ENCODE data around the gene INPP5A. TPM values are rescaled to one million over a fixed set of nuclear protein-coding genes. Genes with fewer than 3 reads are reported as not detected.

INPP5A gene
- total RNA-seq, 2 experiments from 2014 or later = 9.9 TPM

GRCh38 chr10:132616996-132617736 lies 79.6 kb downstream of the INPP5A start:
- POLR2A ChIA-PET = no interaction called here
- peaks cover 4% of the 10 kb centered on the region for H3K27me3 Mint-ChIP-seq (ENCODE audit: low read depth)
- DNase-seq (no peak), ATAC-seq (no peak)
- H3K9me3 Mint-ChIP-seq (ENCODE audit: insufficient read depth) = peaks cover 42% of the 10 kb centered on the region
- peaks cover 24% of the 10 kb centered on the region for H3K4me1 Mint-ChIP-seq (ENCODE audit: low read depth)
- peaks cover 43% of the 10 kb centered on the region for H3K36me3 Mint-ChIP-seq (ENCODE audit: low read depth)
- H3K4me3 Mint-ChIP-seq = no peak overlapping the region
- CTCF ChIA-PET = no interaction called here
- peak overlapping the region; percentile 87 for H3K27ac Mint-ChIP-seq

DNA sequence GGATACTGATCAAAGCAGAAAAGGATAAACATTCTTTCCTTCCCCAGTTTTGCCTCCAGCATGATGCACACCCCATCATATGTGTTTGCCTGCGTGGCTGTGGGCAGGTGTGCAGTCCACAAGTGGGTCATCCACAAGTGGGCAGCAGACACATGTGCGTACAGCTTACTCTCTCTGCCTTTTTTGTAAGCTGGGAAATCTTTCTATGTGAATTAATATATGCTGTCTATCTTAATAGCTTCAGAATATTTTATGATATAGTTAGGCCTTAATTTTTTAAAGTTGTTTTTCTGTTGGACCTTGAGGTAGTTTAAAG lies 80.1 kb downstream of the INPP5A start:
- DNase-seq (no peak), ATAC-seq (no peak)
- H3K27me3 Mint-ChIP-seq (ENCODE audit: low read depth) = peaks cover 4% of the 10 kb centered on the region
- H3K4me1 Mint-ChIP-seq (ENCODE audit: low read depth) = peaks cover 22% of the 10 kb centered on the region
- no peak overlapping the region for H3K27ac Mint-ChIP-seq
- peaks cover 42% of the 10 kb centered on the region for H3K9me3 Mint-ChIP-seq (ENCODE audit: insufficient read depth)
- peaks cover 43% of the 10 kb centered on the region for H3K36me3 Mint-ChIP-seq (ENCODE audit: low read depth)
- no peak overlapping the region for H3K4me3 Mint-ChIP-seq
- ChIA-PET CTCF (no interaction called here), POLR2A (no interaction called here)

DNA sequence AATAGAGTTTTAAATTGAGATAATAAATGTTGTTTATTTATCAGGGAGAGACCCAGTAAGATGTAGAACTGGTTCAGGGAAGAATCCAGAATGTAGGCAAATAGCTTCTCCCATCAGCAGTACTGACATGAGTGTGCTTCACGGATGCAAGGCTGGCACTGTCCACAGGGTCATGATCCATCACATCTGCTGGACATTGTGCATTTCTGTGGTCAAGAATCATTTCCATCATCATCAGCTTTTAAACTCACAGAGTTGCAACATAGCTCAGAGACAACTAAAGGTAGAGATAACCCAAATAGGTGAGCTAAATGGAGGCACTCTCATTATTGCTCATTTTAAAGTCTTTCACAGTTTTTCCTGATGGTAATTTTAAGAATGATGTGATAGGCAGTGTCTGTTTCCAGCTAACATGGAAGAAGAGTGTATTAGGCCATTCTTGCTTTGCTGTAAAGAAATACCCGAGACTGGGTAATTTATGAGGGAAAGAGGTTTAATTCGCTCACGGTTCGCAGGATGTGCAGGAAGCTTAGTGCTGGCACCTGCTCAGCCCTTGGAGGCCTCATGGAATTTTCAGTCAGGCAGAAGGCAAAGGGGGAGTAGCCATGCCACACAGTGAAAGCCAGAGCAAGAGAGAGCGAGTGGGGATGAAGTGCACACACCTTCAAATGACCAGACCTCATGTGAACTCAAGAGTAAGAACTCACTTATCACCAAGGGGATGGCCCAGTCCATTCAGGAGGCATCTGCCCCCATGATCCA lies 80.8 kb downstream of the INPP5A start:
- H3K36me3 Mint-ChIP-seq (ENCODE audit: low read depth) = peaks cover 43% of the 10 kb centered on the region
- H3K4me3 Mint-ChIP-seq = no peak overlapping the region
- H3K27ac Mint-ChIP-seq = no peak overlapping the region
- CTCF ChIA-PET = no interaction called here
- peaks cover 42% of the 10 kb centered on the region for H3K9me3 Mint-ChIP-seq (ENCODE audit: insufficient read depth)
- H3K27me3 Mint-ChIP-seq (ENCODE audit: low read depth) = peaks cover 7% of the 10 kb centered on the region
- ATAC-seq = no peak
- DNase-seq = no peak
- POLR2A ChIA-PET = no interaction called here
- peaks cover 17% of the 10 kb centered on the region for H3K4me1 Mint-ChIP-seq (ENCODE audit: low read depth)

- Mint-ChIP-seq H3K27ac (no peak overlapping the region), H3K36me3 (ENCODE audit: low read depth) (peaks cover 40% of the 10 kb centered on the region), H3K27me3 (ENCODE audit: low read depth) (peaks cover 7% of the 10 kb centered on the region), H3K4me3 (no peak overlapping the region), H3K4me1 (ENCODE audit: low read depth) (peaks cover 16% of the 10 kb centered on the region), H3K9me3 (ENCODE audit: insufficient read depth) (peaks cover 42% of the 10 kb centered on the region)
- CTCF ChIA-PET = no interaction called here
- POLR2A ChIA-PET = no interaction called here
- ATAC-seq = no peak
- DNase-seq = no peak
Measured at GRCh38 chr10:132619927-132620326, 82.3 kb downstream of the INPP5A start.

GRCh38 chr10:132624061-132624846 lies 86.7 kb downstream of the INPP5A start:
- ATAC-seq = no peak
- H3K27ac Mint-ChIP-seq = no peak overlapping the region
- peaks cover 22% of the 10 kb centered on the region for H3K9me3 Mint-ChIP-seq (ENCODE audit: insufficient read depth)
- peaks cover 7% of the 10 kb centered on the region for H3K27me3 Mint-ChIP-seq (ENCODE audit: low read depth)
- no peak for DNase-seq
- peaks cover 5% of the 10 kb centered on the region for H3K4me1 Mint-ChIP-seq (ENCODE audit: low read depth)
- H3K36me3 Mint-ChIP-seq (ENCODE audit: low read depth) = peaks cover 10% of the 10 kb centered on the region
- ChIA-PET CTCF (no interaction called here), POLR2A (no interaction called here)
- H3K4me3 Mint-ChIP-seq = no peak overlapping the region

DNA sequence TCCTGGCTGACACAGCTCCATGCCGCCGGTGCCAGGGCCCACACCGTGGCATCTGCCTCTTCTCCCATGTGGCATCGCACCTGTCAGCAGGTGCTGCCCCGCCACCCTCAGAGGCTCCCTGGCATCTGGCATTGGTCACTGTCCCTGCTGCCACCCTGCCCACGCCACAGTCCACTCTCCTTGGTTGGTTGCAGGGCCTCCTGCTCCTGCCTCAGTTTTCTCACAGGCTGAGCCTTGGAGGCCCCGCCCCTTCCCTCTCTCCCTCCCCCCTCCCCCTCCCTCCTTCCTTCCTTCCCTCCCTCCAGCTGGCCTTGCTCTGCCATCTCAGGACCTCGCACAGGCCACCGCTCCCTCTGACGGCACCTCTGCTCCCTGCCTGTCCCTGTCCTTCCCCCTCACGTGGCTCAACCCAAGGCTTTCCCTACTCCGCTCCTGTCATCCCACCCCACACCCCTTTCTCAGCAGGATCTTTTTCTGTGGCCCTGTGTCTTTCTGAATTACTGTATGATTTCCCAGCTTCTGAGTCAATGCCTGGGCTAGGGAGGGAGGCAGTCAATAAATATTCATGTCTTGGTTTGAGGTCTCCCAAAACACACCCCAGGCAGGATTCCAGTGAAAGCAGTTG lies 87.4 kb downstream of the INPP5A start:
- CTCF ChIA-PET = no interaction called here
- Mint-ChIP-seq H3K27me3 (ENCODE audit: low read depth) (peaks cover 7% of the 10 kb centered on the region), H3K27ac (no peak overlapping the region), H3K9me3 (ENCODE audit: insufficient read depth) (peaks cover 19% of the 10 kb centered on the region), H3K4me1 (ENCODE audit: low read depth) (peaks cover 5% of the 10 kb centered on the region), H3K4me3 (no peak overlapping the region), H3K36me3 (ENCODE audit: low read depth) (peaks cover 10% of the 10 kb centered on the region)
- POLR2A ChIA-PET = no interaction called here
- DNase-seq (no peak), ATAC-seq (no peak)

DNA sequence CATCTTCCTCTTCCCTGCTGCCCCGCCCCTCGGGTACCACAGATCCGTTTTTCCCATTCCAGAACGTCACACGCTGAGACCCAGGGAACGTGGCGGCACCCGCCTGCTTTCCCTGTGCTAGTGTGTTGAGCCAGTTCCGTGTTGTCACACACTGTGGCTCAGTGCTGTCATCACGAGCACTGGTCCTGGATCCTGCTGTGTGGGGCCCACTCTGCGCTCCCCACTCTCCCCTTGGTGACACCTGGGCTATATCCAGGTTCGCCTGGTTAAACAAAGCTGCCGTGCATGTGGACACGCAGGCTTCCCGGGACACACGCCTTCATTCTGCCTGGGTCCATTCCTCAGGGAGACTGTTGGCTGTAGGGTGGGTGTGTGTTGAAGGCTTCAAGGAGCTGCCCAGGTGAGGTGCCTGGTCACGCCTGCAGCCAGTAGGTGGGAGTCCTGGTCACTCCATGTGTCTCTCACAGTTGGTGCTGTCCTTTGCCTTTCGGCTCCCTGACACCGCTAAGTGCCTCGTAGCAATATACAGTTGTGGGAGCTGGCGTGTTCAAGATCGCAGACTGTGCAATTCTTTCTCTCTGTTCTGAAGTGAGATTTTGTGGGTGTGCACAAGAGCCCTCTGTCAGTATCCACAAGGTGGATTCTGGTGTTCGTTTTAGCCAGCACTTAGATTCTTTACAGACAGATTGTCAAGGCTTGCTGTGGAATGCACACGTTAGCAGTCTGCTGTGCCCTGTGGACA lies 88.6 kb downstream of the INPP5A start:
- Mint-ChIP-seq H3K27ac (no peak overlapping the region), H3K27me3 (ENCODE audit: low read depth) (peaks cover 7% of the 10 kb centered on the region), H3K36me3 (ENCODE audit: low read depth) (peaks cover 4% of the 10 kb centered on the region), H3K4me3 (no peak overlapping the region), H3K9me3 (ENCODE audit: insufficient read depth) (peaks cover 9% of the 10 kb centered on the region), H3K4me1 (ENCODE audit: low read depth) (peaks cover 10% of the 10 kb centered on the region)
- POLR2A ChIA-PET = no interaction called here
- ATAC-seq (no peak), DNase-seq (no peak)
- CTCF ChIA-PET = no interaction called here

GRCh38 chr10:132626761-132627665 lies 89.4 kb downstream of the INPP5A start:
- POLR2A ChIA-PET = interaction anchor here (0.6 kb wide), 1 partner anchor 25 kb away, joined by 4 read pairs; no protein-coding TSS in a partner anchor
- Mint-ChIP-seq H3K27ac (no peak overlapping the region), H3K36me3 (ENCODE audit: low read depth) (no peaks in the 10 kb centered on the region), H3K27me3 (ENCODE audit: low read depth) (peaks cover 6% of the 10 kb centered on the region), H3K4me3 (no peak overlapping the region), H3K4me1 (ENCODE audit: low read depth) (peaks cover 10% of the 10 kb centered on the region), H3K9me3 (ENCODE audit: insufficient read depth) (peaks cover under 1% of the 10 kb centered on the region)
- DNase-seq (no peak), ATAC-seq (no peak)
- CTCF ChIA-PET = no interaction called here

- peaks cover 10% of the 10 kb centered on the region for H3K4me1 Mint-ChIP-seq (ENCODE audit: low read depth)
- CTCF ChIA-PET = no interaction called here
- POLR2A ChIA-PET = no interaction called here
- DNase-seq = no peak
- H3K27me3 Mint-ChIP-seq (ENCODE audit: low read depth) = peaks cover 6% of the 10 kb centered on the region
- H3K27ac Mint-ChIP-seq = no peak overlapping the region
- no peak for ATAC-seq
- no peak overlapping the region for H3K4me3 Mint-ChIP-seq
- no peaks in the 10 kb centered on the region for H3K36me3 Mint-ChIP-seq (ENCODE audit: low read depth)
- no peaks in the 10 kb centered on the region for H3K9me3 Mint-ChIP-seq (ENCODE audit: insufficient read depth)
Measured at GRCh38 chr10:132627666-132628531, 90.3 kb downstream of the INPP5A start.
